KMS-11 (cell line): ENCODE results near the gene GPR32.

ENCODE experiments used
- H2AFZ ChIP-seq: fragments of 200-600 bp; sonication (generic); 2 replicates; pipeline ENCODE4 v1.6.1; 2016; ENCODE audit warnings: antibody characterized with exemption, mixed run types, low read depth
- H3K27ac ChIP-seq: fragments of 200-600 bp; sonication (generic); 2 replicates; pipeline ENCODE4 v1.6.1; 2016; ENCODE audit warnings: mild to moderate bottlenecking, mixed run types
- H3K27me3 ChIP-seq: fragments of 200-600 bp; sonication (generic); 2 replicates; pipeline ENCODE4 v1.6.1; 2017; ENCODE audit warnings: mild to moderate bottlenecking, low read depth, mixed run types, moderate library complexity; ENCODE audit not compliant: insufficient read depth
- H3K36me3 ChIP-seq: fragments of 200-600 bp; sonication (generic); 2 replicates; pipeline ENCODE4 v1.6.1; 2017; ENCODE audit warnings: mild to moderate bottlenecking, mixed run types; ENCODE audit not compliant: insufficient read depth
- H3K4me1 ChIP-seq: fragments of 200-600 bp; sonication (generic); 2 replicates; pipeline ENCODE4 v1.6.1; 2016; ENCODE audit warnings: mild to moderate bottlenecking, low read depth, mixed run types; ENCODE audit not compliant: poor library complexity, severe bottlenecking
- H3K4me2 ChIP-seq: fragments of 200-600 bp; sonication (generic); 2 replicates; pipeline ENCODE4 v1.7.0; 2016; ENCODE audit warnings: mild to moderate bottlenecking, mixed run types
- H3K4me3 ChIP-seq: fragments of 200-600 bp; sonication (generic); IDR thresholded peaks from 2 replicates; pipeline ENCODE4 v1.6.1; 2017; ENCODE audit warnings: low read depth, low read length, mixed read lengths; ENCODE audit not compliant: insufficient read depth
- H3K79me2 ChIP-seq: fragments of 200-600 bp; sonication (generic); 2 replicates; pipeline ENCODE4 v1.6.1; 2016; ENCODE audit warnings: low read depth, mixed run types; ENCODE audit not compliant: insufficient read depth
- H3K9ac ChIP-seq: fragments of 200-600 bp; sonication (generic); 2 replicates; pipeline ENCODE4 v1.6.1; 2016; ENCODE audit warnings: mild to moderate bottlenecking, mixed run types
- H4K20me1 ChIP-seq: fragments of 200-600 bp; sonication (generic); 2 replicates; pipeline ENCODE4 v1.6.1; 2016; ENCODE audit warnings: mild to moderate bottlenecking, mixed run types; ENCODE audit not compliant: insufficient read depth
- CTCF ChIP-seq: fragments of 200-600 bp; sonication (generic); conservative IDR thresholded peaks from 2 replicates; pipeline ENCODE4 v1.6.1; 2017; ENCODE audit warnings: low read depth, mild to moderate bottlenecking, antibody characterized with exemption, low read length, moderate library complexity, mixed read lengths

GPR32 gene

GRCh38 chr19:50791594-50792271 is 21.5 kb downstream of the GPR32 start:
- H3K27ac ChIP-seq: no peak overlapping the region
- H3K9ac ChIP-seq: no peak overlapping the region
- no peaks in the 10 kb centered on the region; the same call in 1 of the 2 replicates for H3K27me3 ChIP-seq
- H3K4me3 ChIP-seq: no peak overlapping the region
- H3K79me2 ChIP-seq: no peaks in the 10 kb centered on the region
- no peak overlapping the region for H3K4me2 ChIP-seq
- no peak for TF ChIP-seq CTCF
- no peak overlapping the region for H2AFZ ChIP-seq
- H3K4me1 ChIP-seq: peaks cover 28% of the 10 kb centered on the region
- peaks cover 6% of the 10 kb centered on the region; the same call in 1 of the 2 replicates for H4K20me1 ChIP-seq
- no peaks in the 10 kb centered on the region for H3K36me3 ChIP-seq

- peaks cover 34% of the 10 kb centered on the region for H3K4me1 ChIP-seq
- no peak overlapping the region for H2AFZ ChIP-seq
- H3K4me2 ChIP-seq: no peak overlapping the region
- no peak overlapping the region for H3K9ac ChIP-seq
- no peak for TF ChIP-seq CTCF
- H4K20me1 ChIP-seq: peaks cover 7% of the 10 kb centered on the region; the same call in 1 of the 2 replicates
- no peaks in the 10 kb centered on the region for H3K79me2 ChIP-seq
- no peaks in the 10 kb centered on the region; the same call in 1 of the 2 replicates for H3K27me3 ChIP-seq
- H3K36me3 ChIP-seq: no peaks in the 10 kb centered on the region
- no peak overlapping the region for H3K4me3 ChIP-seq
- H3K27ac ChIP-seq: no peak overlapping the region
Observed at GRCh38 chr19:50792272-50793250, 22.3 kb downstream of the GPR32 start.

GRCh38 chr19:50793558-50794065 is 23.3 kb downstream of the GPR32 start:
- no peak overlapping the region for H3K4me2 ChIP-seq
- no peak overlapping the region for H3K4me3 ChIP-seq
- peaks cover 11% of the 10 kb centered on the region; the same call in 1 of the 2 replicates for H4K20me1 ChIP-seq
- no peak overlapping the region for H3K9ac ChIP-seq
- 0 out of 2 replicates have a peak, but pooled peaks cover 2% of the 10 kb centered on the region for H3K36me3 ChIP-seq
- H3K4me1 ChIP-seq: peaks cover 39% of the 10 kb centered on the region
- no peak overlapping the region for H2AFZ ChIP-seq
- no peak overlapping the region for H3K27ac ChIP-seq
- H3K27me3 ChIP-seq: no peaks in the 10 kb centered on the region
- no peaks in the 10 kb centered on the region for H3K79me2 ChIP-seq
- no peak for TF ChIP-seq CTCF

GRCh38 chr19:50794074-50794875 is 24.0 kb downstream of the GPR32 start:
- H3K4me2 ChIP-seq: no peak overlapping the region
- no peak overlapping the region for H3K4me3 ChIP-seq
- H3K79me2 ChIP-seq: no peaks in the 10 kb centered on the region
- peaks cover 44% of the 10 kb centered on the region for H3K4me1 ChIP-seq
- H3K36me3 ChIP-seq: 0 out of 2 replicates have a peak, but pooled peaks cover 2% of the 10 kb centered on the region
- H3K27ac ChIP-seq: no peak overlapping the region
- peaks cover 11% of the 10 kb centered on the region; the same call in 1 of the 2 replicates for H4K20me1 ChIP-seq
- H3K9ac ChIP-seq: no peak overlapping the region
- H2AFZ ChIP-seq: no peak overlapping the region
- TF ChIP-seq CTCF: no peak
- no peaks in the 10 kb centered on the region for H3K27me3 ChIP-seq
